HG03159 (cell line): ENCODE measurements around the gene NAIP.
"Not testable (repeated sequence)": the region's sequence is repeated elsewhere in the genome, so short reads cannot be mapped to it uniquely, and the experiment has no call there.

Source experiments
- ATAC-seq: cut with Tn5 transposase; IDR thresholded peaks from one replicate; pipeline ENCODE4 v1.9.1; 2021; ENCODE audit warnings: mild to moderate bottlenecking, moderate library complexity; ENCODE audit not compliant: unreplicated experiment

NAIP gene

GRCh38 chr5:71025289-71025953 is at the start of gene NAIP:
Gene NAIP, minus strand, starts transcription at chr5:71025339. Its CDS starts 12,424 bp downstream, at chr5:71012915.
- ATAC-seq, result peak; percentile 70

DNA sequence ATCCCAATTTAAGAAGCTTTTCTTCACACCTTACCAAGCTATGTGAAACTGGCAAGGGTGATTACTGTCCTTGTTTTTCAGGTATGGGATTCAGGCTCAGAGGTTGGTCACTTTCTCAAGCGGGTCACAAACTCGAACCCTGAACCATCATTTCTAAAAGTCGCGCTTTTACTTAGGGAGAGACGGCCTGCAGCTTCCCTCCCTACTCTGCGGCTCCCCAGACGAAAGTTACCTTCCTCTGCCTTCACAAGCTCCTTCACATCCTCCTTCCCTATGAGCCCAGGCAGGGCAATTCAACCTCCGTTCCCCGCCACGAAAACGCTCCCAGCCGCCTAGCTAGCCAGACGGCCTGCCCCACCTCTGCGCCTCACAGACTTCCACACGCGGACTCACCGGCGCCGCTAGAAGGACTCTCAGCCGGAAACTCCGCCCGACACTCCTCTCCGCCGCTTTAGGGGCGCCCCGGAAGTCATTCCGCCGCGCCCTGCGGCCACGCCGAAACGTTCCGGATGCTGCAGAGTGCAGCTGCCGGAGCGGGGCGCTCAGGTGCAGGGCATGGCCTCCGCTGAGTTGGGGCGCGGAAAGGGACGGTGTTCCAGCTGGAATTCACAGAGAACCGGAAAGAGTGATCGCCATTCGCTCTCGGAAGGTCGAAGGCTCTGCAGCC is 42.3 kb upstream of the NAIP start, which contains the start of gene GTF2H2:
TSS of gene GTF2H2 (minus strand) at position 415 of the 667 bp plus-strand sequence. CDS start 4,913 bp downstream, outside the sequence.
- ATAC-seq, result peak; percentile 97

GRCh38 chr5:71061322-71061721 is 36.2 kb upstream of the NAIP start:
- ATAC-seq, result not testable (repeated sequence)

- not testable (repeated sequence) for ATAC-seq
Measured at GRCh38 chr5:71059426-71059825, 34.3 kb upstream of the NAIP start.

- not testable (repeated sequence) for ATAC-seq
Measured at GRCh38 chr5:71044808-71045207, 19.7 kb upstream of the NAIP start.

DNA sequence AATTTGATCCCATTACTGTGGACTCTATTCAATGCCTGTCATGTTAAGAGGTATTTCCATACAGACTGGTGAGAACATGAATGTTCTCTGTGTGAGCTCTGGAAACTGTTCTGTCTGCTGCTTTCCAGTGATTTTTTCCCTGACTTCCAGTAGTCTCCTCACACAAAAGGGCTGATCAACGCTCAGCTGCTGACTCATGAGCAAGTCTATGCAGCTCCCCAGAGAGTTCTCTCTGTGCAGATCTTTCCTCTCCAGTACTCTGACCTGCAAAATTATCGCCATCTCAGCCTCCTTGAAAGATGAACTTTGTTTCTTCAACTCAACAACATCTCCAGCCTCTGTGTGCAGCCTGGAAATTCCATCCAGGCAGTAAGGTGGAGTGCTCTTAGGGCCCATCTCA is 19.0 kb upstream of the NAIP start:
- ATAC-seq, result not testable (repeated sequence)

- not testable (repeated sequence) for ATAC-seq
Measured at GRCh38 chr5:71031046-71031776, 6.1 kb upstream of the NAIP start.

DNA sequence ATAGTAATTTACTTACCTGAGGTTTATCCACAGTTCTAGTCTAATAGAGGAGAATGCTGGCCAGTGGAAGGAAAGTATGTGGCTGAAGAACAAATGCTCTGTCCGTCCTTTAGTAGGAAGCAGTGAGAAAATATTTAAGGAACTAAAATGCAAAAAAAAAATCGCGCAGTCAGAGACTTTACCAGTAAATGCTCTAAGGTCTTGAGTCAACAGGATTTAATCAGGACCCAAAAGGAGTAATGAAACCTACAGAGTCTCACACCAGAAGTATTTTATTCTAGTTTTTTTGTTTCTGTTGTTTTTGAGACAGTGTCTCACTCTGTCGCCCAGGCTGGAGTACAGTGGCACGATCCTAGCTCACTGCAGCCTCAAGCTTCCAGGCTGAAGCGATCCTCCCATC is 4.5 kb downstream of the NAIP start:
- not testable (repeated sequence) for ATAC-seq

DNA sequence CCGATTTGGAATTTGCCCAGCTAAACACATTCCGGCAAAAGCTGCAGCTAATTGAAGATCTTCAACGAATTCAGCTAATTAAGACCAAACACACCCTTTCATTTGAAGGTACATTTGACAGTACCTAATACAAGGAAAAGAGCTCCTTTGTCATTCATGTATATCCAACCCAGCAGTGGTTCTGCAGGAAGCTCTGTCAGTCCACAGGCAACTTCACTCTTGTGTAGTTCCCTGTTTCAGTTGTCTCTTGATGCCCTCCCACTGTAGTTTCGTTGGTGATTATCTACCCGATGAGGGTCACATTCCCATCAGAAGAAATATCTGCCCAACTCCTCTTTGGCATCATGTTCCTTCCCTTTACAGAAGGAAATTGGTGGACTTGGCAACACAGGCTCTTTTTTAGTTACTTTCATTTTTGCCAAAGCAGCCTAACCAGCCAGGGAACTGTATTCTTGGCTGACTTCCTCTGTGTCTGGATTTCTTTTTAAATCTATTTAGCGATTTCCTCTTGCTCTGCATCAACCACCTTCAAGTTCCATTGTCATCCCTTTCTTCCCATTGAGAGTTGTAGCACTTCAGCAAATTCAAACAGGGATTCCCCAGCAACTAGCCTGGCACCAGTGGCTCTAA is 6.6 kb downstream of the NAIP start:
- not testable (repeated sequence) for ATAC-seq

- no peak for ATAC-seq
Measured at GRCh38 chr5:71014176-71014575, 11.0 kb downstream of the NAIP start.

GRCh38 chr5:71013575-71013974 is 11.6 kb downstream of the NAIP start:
- no peak for ATAC-seq

DNA sequence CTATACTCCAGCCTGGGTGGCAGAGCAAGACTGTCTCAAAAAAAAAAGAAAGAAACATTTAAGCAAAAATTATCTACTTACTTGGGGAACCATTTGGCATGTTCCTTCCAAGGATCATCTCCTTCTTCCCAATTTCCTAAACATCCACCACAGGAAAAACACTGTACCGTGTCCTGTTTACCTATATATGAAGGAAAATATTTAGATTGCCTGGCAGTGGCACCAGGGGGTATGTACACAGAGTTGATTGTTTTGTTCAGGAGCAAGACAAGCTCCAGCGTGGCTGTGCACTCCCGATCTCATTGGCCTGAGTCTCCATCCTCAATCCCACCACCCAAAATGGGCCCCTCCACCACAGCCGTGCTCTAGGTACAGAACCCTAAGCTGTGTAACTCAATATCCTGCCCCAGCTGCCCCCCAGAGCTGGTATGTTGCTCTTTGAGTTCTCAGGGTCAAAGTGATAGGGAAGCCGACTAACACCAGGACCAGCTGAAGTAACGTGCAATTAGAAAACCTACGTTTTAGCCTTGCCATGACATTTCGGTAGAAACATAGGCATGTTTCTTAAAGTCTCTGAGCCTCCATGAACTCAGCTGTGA is 13.8 kb downstream of the NAIP start:
- ATAC-seq, result no peak

DNA sequence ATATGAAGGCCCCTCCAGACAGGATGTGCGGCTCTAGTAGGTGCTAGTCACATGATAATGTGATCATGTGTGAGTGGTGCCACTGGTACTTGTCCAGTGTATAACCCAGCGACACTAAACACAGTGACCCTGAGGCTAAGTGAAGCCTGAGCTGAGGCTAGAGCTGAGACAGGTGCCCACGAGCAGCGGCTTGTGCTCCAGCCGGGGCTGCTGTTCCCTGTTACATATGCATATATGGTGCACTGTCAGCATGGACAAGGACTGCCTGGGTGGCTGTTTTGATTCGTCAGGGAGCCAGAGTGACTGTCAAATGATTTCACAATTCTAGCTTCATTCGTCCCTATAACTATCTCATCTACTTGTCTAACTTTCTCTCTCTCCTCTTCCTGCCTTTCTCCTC is 18.2 kb downstream of the NAIP start:
- not testable (repeated sequence) for ATAC-seq

- not testable (repeated sequence) for ATAC-seq
Measured at GRCh38 chr5:70984882-70985281, 40.3 kb downstream of the NAIP start.

DNA sequence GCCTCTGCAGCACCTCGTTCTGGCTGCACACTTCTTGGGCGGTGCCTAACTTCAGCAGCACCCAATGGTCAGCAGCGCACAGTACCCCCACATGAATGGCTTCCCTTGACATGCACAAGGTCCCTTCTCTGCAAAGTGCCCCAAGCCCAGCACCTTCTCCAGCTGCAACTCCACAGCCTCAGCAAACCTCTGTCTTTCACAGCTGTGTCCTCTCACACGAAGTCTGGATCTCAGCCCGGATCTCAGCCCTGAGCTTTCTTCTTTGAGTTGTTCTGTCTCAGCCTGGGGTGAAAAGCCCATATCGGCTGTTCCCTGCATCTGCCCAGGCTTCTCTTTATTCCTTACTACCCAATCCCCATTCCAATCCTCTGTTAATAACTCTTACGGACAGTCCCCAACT is 57.9 kb downstream of the NAIP start:
- not testable (repeated sequence) for ATAC-seq

DNA sequence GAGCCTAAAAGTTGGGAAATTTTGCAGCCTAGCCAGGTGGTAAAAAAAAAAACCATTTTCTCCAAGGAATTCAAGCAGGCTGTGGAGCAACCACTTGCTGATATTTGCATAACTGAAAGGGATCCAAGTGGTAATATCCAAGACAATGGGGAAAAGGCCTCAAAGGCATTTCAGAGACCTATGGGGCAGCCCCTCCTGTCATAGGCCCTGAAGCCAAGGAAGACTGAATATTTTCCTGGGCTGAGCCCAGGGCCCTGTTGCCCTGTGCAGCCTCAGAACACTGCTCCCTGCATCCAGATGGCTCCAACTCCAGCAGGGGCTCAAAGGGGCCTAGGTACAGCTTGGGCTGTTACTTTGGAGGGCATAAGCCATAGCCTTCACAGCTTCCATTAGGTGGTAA is 60.6 kb downstream of the NAIP start:
- ATAC-seq, result not testable (repeated sequence)

GRCh38 chr5:70953068-70953467 is 72.1 kb downstream of the NAIP start:
- not testable (repeated sequence) for ATAC-seq

DNA sequence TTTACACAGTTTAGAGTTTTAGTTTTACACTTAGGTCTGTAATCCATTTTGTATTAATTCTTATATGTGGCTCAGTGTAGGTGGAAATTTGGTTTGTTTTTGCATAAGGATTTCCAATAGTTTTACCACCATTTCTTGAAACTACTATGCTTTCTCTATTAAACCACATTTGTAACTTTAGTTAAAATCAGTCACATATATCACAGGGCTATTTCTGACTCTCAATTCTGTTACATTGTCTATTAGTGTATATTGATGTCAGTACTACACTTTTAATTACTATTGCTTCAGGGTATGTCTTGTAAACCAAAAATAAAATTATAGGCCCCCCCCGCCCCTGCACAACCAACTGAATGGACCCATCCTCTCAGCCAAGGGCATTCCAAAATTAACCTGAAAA is 92.6 kb downstream of the NAIP start:
- not testable (repeated sequence) for ATAC-seq

DNA sequence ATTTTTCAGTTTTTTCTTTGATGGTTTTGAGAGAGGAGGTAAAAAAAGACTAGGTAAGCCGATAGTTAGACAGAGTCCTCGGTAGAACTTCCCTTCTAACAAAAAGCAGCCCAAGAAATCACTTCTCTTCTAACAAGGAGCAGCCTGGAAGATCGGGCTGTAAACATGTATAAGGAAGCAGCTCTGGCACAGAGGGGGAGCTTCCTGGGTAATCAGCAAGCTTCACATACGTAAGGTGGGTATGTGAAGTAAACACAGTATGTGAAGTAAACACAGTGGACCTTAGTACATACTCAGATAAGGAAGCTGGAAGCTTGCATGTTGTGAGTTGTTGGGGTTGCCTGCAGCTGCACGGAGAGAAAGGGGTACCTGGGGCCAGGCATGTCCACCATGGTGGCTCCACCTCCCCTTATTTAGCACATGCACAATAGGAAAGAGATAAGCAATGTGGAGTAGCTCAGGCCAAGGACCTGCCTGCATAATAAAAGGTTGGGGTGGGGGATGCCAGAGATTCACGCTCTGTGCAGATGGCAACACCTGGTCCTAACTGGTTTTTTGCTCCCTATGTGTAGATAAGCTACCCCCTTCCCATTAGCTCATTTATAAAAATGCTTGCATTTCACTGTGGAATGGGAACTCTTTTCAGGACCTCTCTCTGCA is 93.3 kb downstream of the NAIP start:
- not testable (repeated sequence) for ATAC-seq

GRCh38 chr5:70925211-70925562 is 100.0 kb downstream of the NAIP start:
- not testable (repeated sequence) for ATAC-seq
